NK-92 (cell line): ENCODE data around the gene GSAP.

Source experiments
- DNase-seq: peaks from one replicate; lab custom pipeline; 2025; ENCODE audit not compliant: unreplicated experiment; lab: John Stamatoyannopoulos, UW

The GSAP gene

GRCh38 chr7:77409005-77409738 is 7.0 kb downstream of the GSAP start:
- DNase-seq: no peak

DNA sequence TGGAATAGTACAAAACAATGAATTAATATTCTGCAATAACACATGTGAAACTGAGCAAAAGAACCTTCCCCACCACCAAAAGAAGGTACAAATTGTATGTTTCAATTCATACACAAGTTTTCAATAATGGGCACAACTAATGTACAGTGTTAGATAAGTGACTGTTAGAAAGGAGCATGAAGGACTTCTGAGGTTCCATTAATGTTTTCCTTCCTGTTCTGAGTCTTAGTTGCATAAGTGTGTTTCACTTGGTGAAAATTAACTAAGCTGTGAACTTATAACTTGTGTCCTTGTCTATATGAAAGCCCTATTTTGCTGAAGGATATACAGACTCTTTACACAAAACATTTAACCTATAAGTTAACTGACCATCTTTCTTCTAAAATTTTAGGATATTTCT is 8.2 kb downstream of the GSAP start:
- no peak for DNase-seq

DNA sequence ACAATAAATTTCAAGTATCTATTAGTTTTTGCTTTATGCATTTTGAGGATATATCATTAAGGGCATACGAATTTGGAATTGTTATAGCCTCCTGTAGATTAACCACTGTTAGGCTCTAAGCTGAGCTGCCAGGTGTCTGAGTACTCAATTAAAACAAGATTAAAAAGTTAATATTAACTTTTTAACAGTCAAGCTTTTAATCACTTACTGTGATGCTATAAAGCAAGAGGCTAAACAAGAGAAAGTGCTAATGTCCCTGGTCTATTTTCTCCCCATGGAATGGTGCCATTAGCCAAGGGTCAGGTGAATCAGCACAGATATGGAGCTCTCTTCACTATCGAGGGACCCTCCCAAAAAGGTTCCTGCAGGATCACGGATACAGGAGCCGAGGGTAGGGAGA is 9.7 kb downstream of the GSAP start:
- DNase-seq: no peak

- DNase-seq: no peak
These were observed 11.5 kb downstream of the GSAP start for GRCh38 chr7:77404641-77405040.

GRCh38 chr7:77403957-77404356 is 12.2 kb downstream of the GSAP start:
- no peak for DNase-seq

- no peak for DNase-seq
These were observed 13.3 kb downstream of the GSAP start for GRCh38 chr7:77402818-77403217.

DNA sequence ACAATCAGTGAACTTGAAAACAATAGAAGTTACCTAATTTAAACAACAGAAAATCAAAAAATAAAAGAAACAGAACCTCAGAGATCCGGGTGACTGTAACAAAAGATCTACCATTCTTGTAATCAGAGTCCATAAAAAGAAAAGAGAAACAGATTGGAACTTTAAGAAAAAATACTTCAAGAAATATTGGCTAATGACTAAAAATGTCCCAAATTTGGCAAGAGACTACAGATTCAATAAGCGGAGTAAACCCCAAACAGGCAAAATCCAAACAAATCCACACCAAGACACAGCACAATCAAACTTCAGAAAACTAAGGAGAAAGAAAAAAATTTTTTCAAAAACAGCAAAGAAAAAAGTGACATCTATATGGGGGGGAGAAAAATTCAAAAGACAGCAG is 15.1 kb downstream of the GSAP start:
- DNase-seq: no peak

- DNase-seq: no peak
These were observed 16.3 kb downstream of the GSAP start for GRCh38 chr7:77399816-77400215.

- no peak for DNase-seq
These were observed 19.1 kb downstream of the GSAP start for GRCh38 chr7:77396894-77397547.

- no peak for DNase-seq
These were observed 20.5 kb downstream of the GSAP start for GRCh38 chr7:77395626-77396025.

GRCh38 chr7:77393954-77394353 is 22.2 kb downstream of the GSAP start:
- no peak for DNase-seq

GRCh38 chr7:77393261-77393660 is 22.9 kb downstream of the GSAP start:
- no peak for DNase-seq

GRCh38 chr7:77391230-77391629 is 24.9 kb downstream of the GSAP start:
- DNase-seq: no peak

- no peak for DNase-seq
These were observed 28.0 kb downstream of the GSAP start for GRCh38 chr7:77388055-77388641.

DNA sequence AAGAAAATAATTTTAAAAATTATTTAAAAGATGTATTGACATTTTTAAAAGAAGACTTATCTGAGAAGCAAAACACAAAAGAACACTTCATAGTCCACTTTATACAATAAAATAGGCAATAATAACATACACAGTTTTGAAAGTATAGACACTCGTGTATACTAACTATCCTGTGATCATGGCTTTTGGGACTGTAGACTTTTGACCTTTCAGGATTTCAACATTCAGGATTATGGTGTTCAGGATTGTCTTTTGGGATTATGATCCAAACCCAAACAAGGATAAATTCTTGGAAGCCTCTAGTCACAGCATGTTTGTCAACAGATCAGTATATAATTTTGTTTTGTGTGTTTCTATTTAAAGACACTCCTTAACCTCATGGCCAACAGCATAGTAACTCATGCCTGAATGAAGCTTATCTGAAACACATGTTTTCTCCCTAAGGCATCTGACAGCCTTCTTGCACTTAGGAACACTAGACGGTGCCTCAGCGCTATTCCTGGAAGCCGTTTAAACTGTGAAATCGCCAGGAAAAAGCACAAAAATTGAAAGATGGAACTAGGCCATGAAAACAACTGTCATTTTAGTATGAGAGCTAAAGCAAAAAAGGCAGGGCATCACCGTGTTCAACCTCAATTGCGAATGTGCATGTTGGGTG is 29.9 kb downstream of the GSAP start:
- DNase-seq: no peak

DNA sequence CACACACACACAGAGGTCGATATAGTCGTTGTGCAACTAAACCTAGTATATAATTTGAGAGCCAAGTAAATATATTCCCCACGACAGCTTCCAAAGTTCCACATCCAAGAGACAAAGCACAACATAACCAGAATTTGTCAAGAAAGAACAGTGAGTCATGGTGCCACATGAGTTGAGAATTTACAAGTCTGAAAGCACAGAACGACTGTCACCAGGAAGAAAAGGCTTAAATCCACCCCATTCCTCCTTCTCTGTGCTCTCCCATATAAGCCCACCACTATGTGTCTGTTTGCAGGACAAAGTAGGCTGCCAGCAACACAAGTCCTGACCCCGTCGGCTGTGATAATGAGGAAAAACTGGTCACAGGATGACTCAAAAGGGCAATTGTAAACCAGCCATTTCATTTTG is 32.8 kb downstream of the GSAP start:
- no peak for DNase-seq

DNA sequence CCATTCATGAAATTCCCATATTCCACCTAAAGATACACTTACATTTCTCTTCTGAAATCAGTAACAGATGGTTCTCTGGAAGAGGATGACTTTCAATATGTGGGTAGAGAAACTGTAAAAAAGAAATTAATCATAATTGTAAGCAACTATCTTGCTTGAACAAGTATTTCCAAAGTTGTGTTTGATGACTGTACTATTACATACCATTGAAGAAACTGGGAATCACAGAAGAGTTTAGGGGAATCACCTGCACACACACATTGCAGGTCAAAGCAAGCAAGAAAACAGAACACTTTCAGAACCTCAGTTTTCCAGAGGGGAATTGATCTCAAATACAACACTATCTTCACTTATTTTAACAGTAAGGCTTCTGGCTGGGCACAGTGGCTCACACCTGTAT is 33.6 kb downstream of the GSAP start:
- no peak for DNase-seq

DNA sequence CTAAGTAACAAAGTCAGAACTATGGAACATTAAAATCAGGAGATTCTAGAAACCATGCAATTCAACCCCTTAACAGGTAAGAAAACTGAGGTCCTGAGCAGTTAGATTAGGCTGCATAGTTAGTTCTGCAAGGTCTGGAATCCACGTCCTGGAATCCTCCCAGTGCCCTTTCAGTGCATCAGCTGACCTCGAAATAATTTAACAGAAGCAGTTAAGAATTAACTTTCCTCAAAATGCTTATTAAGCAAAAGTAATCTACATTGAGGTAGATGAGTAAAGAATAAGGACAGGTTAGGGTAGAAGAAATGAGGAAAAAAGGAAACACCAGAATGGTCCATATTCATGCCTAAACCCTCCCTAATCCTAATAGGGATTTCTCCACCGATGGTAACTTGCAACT is 37.6 kb downstream of the GSAP start:
- DNase-seq: no peak

DNA sequence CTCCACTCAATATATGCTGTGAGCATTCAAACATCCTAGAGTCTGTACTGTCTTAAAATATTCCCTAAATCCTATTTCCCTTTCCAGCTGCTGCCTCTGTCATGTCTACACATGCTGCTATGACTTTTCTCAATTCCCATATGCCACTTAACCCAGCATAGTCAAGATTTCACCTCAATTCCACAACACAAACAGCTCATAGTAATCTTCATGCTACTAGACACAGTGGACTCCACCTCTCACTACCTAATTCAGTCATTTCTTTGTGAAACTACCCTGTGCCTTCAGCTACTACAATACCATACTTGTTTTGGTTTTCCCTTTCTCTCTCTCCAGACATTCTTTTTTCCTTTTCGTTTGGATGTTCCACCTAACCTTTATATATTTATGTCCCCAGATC is 45.5 kb downstream of the GSAP start:
- DNase-seq: no peak

DNA sequence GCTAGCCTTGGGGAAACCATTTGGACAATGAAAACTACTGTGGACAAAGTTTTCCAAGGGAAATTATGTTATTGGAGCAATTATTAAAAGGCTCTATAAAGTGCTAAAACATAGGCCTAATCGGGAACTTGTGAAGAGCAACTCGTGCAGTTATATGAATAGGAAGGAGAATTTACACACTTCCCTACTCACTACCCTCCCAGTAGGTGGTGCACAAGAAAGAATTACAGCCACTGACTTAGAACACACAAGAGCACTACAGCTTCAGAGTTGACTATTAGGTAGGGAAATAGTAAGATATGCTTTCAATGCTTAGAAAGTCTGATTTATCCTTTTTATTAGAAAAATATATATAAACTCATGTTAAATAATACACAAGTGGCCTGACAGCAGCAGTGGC is 47.2 kb downstream of the GSAP start:
- DNase-seq: no peak

- DNase-seq: no peak
These were observed 48.2 kb downstream of the GSAP start for GRCh38 chr7:77367976-77368375.

DNA sequence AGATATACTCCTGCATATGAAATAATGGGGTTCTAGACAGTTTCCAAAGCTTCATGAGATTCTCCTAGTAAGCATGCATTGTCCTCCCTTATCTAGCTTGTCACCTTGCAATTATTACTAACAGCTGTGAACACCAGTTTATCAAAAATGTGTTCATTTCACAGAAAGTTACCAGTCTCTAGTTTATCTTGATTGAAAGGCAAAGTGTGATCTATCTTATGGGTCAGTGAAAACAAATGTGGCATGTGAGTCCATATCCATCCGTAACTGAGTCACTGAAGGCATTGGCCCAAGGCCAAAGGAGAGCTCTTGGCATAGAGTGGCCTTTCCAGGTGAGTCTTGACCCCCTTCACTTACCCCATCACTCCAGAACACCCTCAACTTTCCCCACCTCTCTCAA is 53.2 kb downstream of the GSAP start:
- DNase-seq: no peak
